K562 (cell line): ENCODE data around the gene ANKLE1. TPM values are rescaled to one million over a fixed set of nuclear protein-coding genes. Genes with fewer than 3 reads are reported as not detected.

Source experiments
- CBX1 ChIP-seq: sonication (generic); IDR thresholded peaks from 2 replicates; pipeline ENCODE4 v1.6.1; 2016; ENCODE audit warnings: antibody characterized with exemption, low read depth, mild to moderate bottlenecking
- CHD4 ChIP-seq: fragments of 200-600 bp; sonication (generic); IDR thresholded peaks from 3 replicates; pipeline ENCODE4 v1.6.1; 2012; ENCODE audit warnings: low read depth, mild to moderate bottlenecking, mixed read lengths, low read length, inconsistent platforms; ENCODE audit not compliant: insufficient read depth, insufficient replicate concordance, poor library complexity, severe bottlenecking
- CREM ChIP-seq: IDR thresholded peaks from 2 replicates; pipeline ENCODE4 v1.6.1; 2014; ENCODE audit warnings: antibody characterized with exemption, low read depth
- FIP1L1 ChIP-seq: fragments of 200-400 bp; formaldehyde crosslinking; IDR thresholded peaks from 2 replicates; pipeline ENCODE4 v1.6.1; 2018; ENCODE audit warnings: mild to moderate bottlenecking, low read depth, low read length; ENCODE audit not compliant: poor library complexity, severe bottlenecking
- HCFC1 ChIP-seq: IDR thresholded peaks from 2 replicates; pipeline ENCODE4 v1.6.1; 2012; ENCODE audit warnings: low read depth, low read length, improper control_type of control experiment
- HDAC3 ChIP-seq: fragments of 450-650 bp; IDR thresholded peaks from 2 replicates; pipeline ENCODE4 v1.6.1; 2018; ENCODE audit warnings: borderline replicate concordance, mild to moderate bottlenecking, moderate library complexity; ENCODE audit not compliant: partially characterized antibody
- HMGN3 ChIP-seq: IDR thresholded peaks from 2 replicates; pipeline ENCODE4 v1.6.1; 2011; ENCODE audit warnings: borderline replicate concordance, low read depth, mild to moderate bottlenecking, mixed read lengths, low read length; ENCODE audit not compliant: insufficient read length; ENCODE audit errors: extremely low read depth
- HOXB6 ChIP-seq: fragments of 250-450 bp; sonication (Bioruptor Pico); IDR thresholded peaks from 2 replicates; pipeline ENCODE4 v1.5.1; 2022; ENCODE audit warnings: mild to moderate bottlenecking, borderline replicate concordance
- KLF13 ChIP-seq: fragments of 450-650 bp; IDR thresholded peaks from 2 replicates; pipeline ENCODE4 v1.6.1; 2016; ENCODE audit warnings: missing genetic modification characterization, low read depth, mild to moderate bottlenecking, missing compliant biosample characterization, moderate library complexity, borderline replicate concordance
- MAX ChIP-seq: sonication (generic); formaldehyde crosslinking; IDR thresholded peaks from 2 replicates; pipeline ENCODE4 v1.9.0; 2022; ENCODE audit warnings: mild to moderate bottlenecking, missing genetic modification reagents
- NRF1 ChIP-seq, 2 experiments: fragments of 450-650 bp; IDR thresholded peaks in 1 of 2; conservative IDR thresholded peaks in 1 of 2; 2 replicates each; pipeline ENCODE4 v1.6.1; 2014; ENCODE audit warnings: mild to moderate bottlenecking in 2 of 2
- POLR2G ChIP-seq: fragments of 200-400 bp; formaldehyde crosslinking; IDR thresholded peaks from 2 replicates; pipeline ENCODE4 v1.6.1; 2017; ENCODE audit warnings: low read depth, mild to moderate bottlenecking, antibody characterized with exemption, low read length, moderate library complexity
- RBM14 ChIP-seq: fragments of 200-400 bp; formaldehyde crosslinking; IDR thresholded peaks from 2 replicates; pipeline ENCODE4 v1.6.1; 2018; ENCODE audit warnings: low read depth, mild to moderate bottlenecking, low read length, moderate library complexity, borderline replicate concordance; ENCODE audit not compliant: insufficient read depth
- SP1 ChIP-seq: sonication (generic); formaldehyde crosslinking; IDR thresholded peaks from 2 replicates; pipeline ENCODE4 v1.8.1; 2022; ENCODE audit warnings: mild to moderate bottlenecking, missing genetic modification reagents
- SRF ChIP-seq, 2 experiments: fragments of 250-450, 450-650 bp in 1 of 2; sonication (Bioruptor Pico) in 1 of 2; sonication (generic) in 1 of 2; formaldehyde crosslinking; IDR thresholded peaks; 2 replicates each; pipeline versions ENCODE4 v1.5.0 to v1.5.1; 2020 to 2022; ENCODE audit warnings: mild to moderate bottlenecking in 1 of 2, missing genetic modification reagents in 1 of 2
- TAF1 ChIP-seq: IDR thresholded peaks from 2 replicates; pipeline ENCODE4 v1.6.1; 2011; ENCODE audit warnings: mild to moderate bottlenecking, low read length, moderate library complexity; ENCODE audit not compliant: insufficient read depth, control insufficient read depth, severe bottlenecking; ENCODE audit errors: extremely low read depth
- ZNF212 ChIP-seq: fragments of 450-650 bp; formaldehyde crosslinking; IDR thresholded peaks from 2 replicates; pipeline ENCODE4 v1.4.0; 2020; ENCODE audit warnings: mild to moderate bottlenecking
- ZNF316 ChIP-seq: fragments of 450-650 bp; IDR thresholded peaks from 2 replicates; pipeline ENCODE4 v1.6.1; 2016
- polyA plus RNA-seq, 8 experiments: library from polyadenylated mRNA; depleted of rRNA in 4 of 8; stranded (reverse) in 5 of 8; unstranded in 3 of 8; fragments of >200 nt; fragmentation: Nextera tagmentation in 2 of 8; fragmentation: Illumina TruSeq in 1 of 8; extraction: Ambion mirVana in 2 of 8; extraction: Trizol in 1 of 8; gene quantifications; 2 replicates each; pipeline versions ENCODE4 v1.2.1 to v1.2.3, GENCODE V29; 2011 to 2014; ENCODE audit warnings: inconsistent platforms in 1 of 8, missing spikeins in 1 of 8
- total RNA-seq, 7 experiments: library from RNA; depleted of rRNA in 6 of 7; stranded (reverse); fragments of >200 nt in 6 of 7; fragmentation: Illumina TruSeq in 2 of 7; extraction: Trizol in 2 of 7; gene quantifications; 2 replicates each; pipeline versions ENCODE4 v1.2.1 to v1.2.3, GENCODE V29; 2011 to 2021; ENCODE audit warnings: low replicate concordance in 1 of 7
- TF ChIP-seq, protein P1 (sequence below), 2 experiments: fragments of 450-650 bp; conservative IDR thresholded peaks; 2 replicates each; pipeline ENCODE4 v1.6.1; 2017; ENCODE audit warnings: mild to moderate bottlenecking in 2 of 2, moderate library complexity in 2 of 2

ANKLE1 gene
- total and polyA plus RNA-seq, 9 of the 15 experiments (the other 6 are each of a cell fraction or from before 2014, with no cell fraction given), result 0.63 to 9.2 (median 2.9) TPM

DNA sequence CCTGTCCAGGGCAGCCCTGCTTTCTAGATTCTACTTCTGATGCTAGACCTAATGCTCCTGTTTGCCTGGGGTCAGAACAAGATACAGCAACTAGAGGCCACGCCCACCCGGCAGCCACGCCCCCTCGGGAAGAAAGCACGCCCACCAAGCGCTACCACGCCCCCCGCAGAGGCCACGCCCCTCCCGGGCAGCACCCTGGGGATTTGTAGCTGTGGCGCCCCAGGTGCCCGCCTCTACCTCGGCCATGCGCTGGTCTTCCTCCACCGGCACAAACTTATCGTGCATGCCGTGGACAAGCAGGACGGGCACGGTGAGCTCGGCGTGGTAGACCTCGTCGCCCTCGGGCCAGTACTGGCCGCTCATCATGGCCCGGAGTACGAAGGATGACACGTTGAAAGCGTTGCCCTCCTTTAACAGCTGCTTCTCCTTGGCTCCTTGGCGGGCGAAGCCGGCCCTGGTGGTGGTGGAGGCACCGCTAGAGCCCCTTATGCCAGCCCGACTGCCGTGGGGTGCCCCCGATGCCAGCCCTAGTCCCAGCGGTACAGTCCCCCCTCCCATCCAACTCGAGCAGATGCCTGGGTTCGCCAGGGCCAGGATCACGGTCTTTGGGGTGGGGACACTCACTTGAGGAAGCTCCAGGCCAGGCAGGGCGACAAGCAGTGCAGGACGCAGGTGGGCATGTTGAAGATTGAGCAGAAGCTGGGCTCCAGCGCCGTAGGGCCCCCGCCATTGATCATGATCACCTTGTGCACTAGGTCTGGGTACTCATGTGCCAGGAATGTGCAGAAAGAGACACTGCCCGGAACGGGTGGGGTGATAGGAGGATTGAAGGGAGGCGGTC lies 12.6 kb downstream of the ANKLE1 start (continued):
- TF ChIP-seq CHD4 (no peak), RBM14 (0 out of 2 replicates have a peak, but pooled peaks have one; percentile 58), SP1 (CRISPR knock-in tag) (peak; percentile 89), NRF1 (conservative IDR thresholded peaks at IDR 0.05 in 1 of 2, IDR thresholded peaks at IDR 0.05 in 1 of 2) (peak; percentile 33 to 56; a peak in 3 of 4 replicates), CBX1 (no peak), TAF1 (peak; percentile 36), ZNF212 (CRISPR knock-in tag) (no peak), FIP1L1 (peak; percentile 35), ZNF316 (no peak), POLR2G (peak; percentile 67), SRF (CRISPR knock-in tag; IDR thresholded peaks at IDR 0.05) (0 out of 4 replicates have a peak, but pooled peaks of 1 of the 2 experiments have one; percentile 17), HMGN3 (peak; percentile 80), CREM (peak; percentile 35; the same call in 1 of the 2 replicates), MAX (CRISPR knock-in tag) (peak; percentile 45; the same call in 1 of the 2 replicates), HDAC3 (no peak), KLF13 (tag) (peak; percentile 71; the same call in 1 of the 2 replicates), HOXB6 (CRISPR knock-in tag) (no peak), HCFC1 (no peak)
- TF ChIP-seq, protein P1, sequence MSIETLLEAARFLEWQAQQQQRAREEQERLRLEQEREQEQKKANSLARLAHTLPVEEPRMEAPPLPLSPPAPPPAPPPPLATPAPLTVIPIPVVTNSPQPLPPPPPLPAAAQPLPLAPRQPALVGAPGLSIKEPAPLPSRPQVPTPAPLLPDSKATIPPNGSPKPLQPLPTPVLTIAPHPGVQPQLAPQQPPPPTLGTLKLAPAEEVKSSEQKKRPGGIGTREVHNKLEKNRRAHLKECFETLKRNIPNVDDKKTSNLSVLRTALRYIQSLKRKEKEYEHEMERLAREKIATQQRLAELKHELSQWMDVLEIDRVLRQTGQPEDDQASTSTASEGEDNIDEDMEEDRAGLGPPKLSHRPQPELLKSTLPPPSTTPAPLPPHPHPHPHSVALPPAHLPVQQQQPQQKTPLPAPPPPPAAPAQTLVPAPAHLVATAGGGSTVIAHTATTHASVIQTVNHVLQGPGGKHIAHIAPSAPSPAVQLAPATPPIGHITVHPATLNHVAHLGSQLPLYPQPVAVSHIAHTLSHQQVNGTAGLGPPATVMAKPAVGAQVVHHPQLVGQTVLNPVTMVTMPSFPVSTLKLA (conservative IDR thresholded peaks at IDR 0.05), result peak in 1 of 2 experiments; percentile 63; a peak in 2 of 4 replicates
